ENCODE measurements around the gene CD8A.

The CD8A gene

DNA sequence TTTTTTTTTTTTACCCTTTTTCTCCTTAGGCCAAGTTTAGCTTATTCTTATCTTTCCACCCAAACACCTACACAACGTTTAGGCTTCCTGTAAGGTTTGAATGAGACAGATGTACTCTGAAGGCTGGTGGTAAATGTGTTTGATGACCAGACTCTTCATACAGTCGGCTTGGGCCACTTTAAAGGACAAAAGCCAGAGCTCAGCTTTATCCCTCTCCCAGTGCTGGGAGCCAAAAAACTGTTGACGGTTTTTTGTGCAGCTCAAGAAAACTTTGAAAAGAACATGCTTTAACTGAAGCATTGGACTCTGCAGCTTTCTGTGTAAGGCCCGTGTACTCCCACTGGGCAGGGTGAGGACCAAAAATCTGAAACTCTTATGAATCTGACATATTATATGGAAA is 15.4 kb downstream of the CD8A start:
- no peak overlapping the region for H3K4me3 ChIP-seq (ENCODE audit: low read depth, low read length)
- TF ChIP-seq CTCF (conservative IDR thresholded peaks at IDR 0.05; ENCODE audit: low read depth, low read length), result no peak
- no peak for DNase-seq (ENCODE audit: low read depth)

- H3K4me3 ChIP-seq (ENCODE audit: low read depth, low read length), result no peak overlapping the region
- TF ChIP-seq CTCF (conservative IDR thresholded peaks at IDR 0.05; ENCODE audit: low read depth, low read length), result no peak
- no peak for DNase-seq (ENCODE audit: low read depth)
Measured at GRCh38 chr2:86774862-86775261, 15.9 kb downstream of the CD8A start.

- TF ChIP-seq CTCF (conservative IDR thresholded peaks at IDR 0.05; ENCODE audit: low read depth, low read length), result no peak
- no peak for DNase-seq (ENCODE audit: low read depth)
- H3K4me3 ChIP-seq (ENCODE audit: low read depth, low read length), result no peak overlapping the region
Measured at GRCh38 chr2:86772611-86773010, 18.1 kb downstream of the CD8A start.

GRCh38 chr2:86770816-86771301 is 19.9 kb downstream of the CD8A start:
- no peak overlapping the region for H3K4me3 ChIP-seq (ENCODE audit: low read depth, low read length)
- no peak for TF ChIP-seq CTCF (conservative IDR thresholded peaks at IDR 0.05; ENCODE audit: low read depth, low read length)
- DNase-seq (ENCODE audit: low read depth), result no peak

- no peak overlapping the region for H3K4me3 ChIP-seq (ENCODE audit: low read depth, low read length)
- no peak for TF ChIP-seq CTCF (conservative IDR thresholded peaks at IDR 0.05; ENCODE audit: low read depth, low read length)
- no peak for DNase-seq (ENCODE audit: low read depth)
Measured at GRCh38 chr2:86769838-86770237, 20.9 kb downstream of the CD8A start.

DNA sequence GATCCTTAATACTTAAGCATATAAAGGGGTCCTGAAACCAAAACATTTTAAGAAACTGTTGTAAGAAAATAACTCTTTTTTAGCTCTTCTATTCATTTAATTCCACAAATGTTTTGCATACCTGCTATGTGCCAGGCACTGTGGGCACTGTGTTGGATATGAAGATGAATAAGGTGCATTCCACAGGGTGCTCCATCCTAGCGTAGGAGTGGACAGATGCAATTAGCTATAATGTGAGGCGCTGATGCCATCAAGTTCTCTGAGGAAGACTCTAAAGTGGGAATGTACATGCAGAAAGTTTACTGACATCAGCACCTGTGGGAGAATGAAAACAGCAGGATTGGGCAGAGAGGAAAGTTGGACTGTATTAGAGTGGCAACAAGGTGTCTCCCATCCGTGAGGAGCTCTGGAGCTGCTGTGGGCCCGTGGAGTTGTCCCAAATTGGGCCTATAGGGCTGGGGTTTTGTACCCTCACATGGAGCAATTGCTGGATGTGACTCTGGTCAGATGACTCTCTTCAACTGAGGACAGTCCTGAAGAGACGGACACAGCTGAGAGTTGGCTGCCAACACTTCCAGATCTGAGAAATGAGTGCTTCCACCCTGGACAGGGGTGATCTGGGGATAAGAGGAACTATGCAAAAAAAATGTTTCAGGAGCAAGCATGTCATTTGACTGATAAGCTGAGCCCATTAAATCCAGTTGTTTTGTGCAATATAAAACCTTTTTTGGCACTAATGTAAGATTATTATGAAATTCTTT is 22.3 kb downstream of the CD8A start:
- DNase-seq (ENCODE audit: low read depth), result no peak

More for the DNA sequence above, 22.3 kb downstream of the CD8A start:
- no peak for TF ChIP-seq CTCF (conservative IDR thresholded peaks at IDR 0.05; ENCODE audit: low read depth, low read length)
- H3K4me3 ChIP-seq (ENCODE audit: low read depth, low read length), result no peak overlapping the region

Measured in choroid plexus epithelial cell (primary cell).